H1 (cell line): ENCODE data around the gene SNED1. TPM values are rescaled to one million over a fixed set of nuclear protein-coding genes. Genes with fewer than 3 reads are reported as not detected.
A peak's percentile ranks its signal among the peaks of the same experiment; 100 is the strongest.

Experiments used
- CTCF ChIA-PET: fragments of 300-600 bp; sonication (Branson Sonifier 250); formaldehyde crosslinking; loops from one replicate; lab custom pipeline; 2021; ENCODE audit not compliant: partially characterized antibody; lab: Charles Lee
- POLR2A ChIA-PET: fragments of 300-600 bp; sonication (Branson Sonifier 250); formaldehyde crosslinking; loops from one replicate; lab custom pipeline; 2021; ENCODE audit warnings: inconsistent platforms; ENCODE audit not compliant: partially characterized antibody; lab: Charles Lee
- DNase-seq, 2 experiments: peaks; one replicate each; pipeline versions ENCODE4 v3.0.0 to v3.0.0-alpha.2; 2010 to 2022; ENCODE audit warnings: low spot score in 2 of 2, low read depth in 1 of 2, mixed read lengths in 1 of 2
- FAIRE-seq: peaks from 2 replicates; lab custom pipeline; 2011; peaks lifted over from hg19 to GRCh38; lab: Jason Lieb, UNC
- H2AFZ ChIP-seq: 2 replicates; pipeline ENCODE4 v1.8.1; 2012; ENCODE audit warnings: low read length, inconsistent platforms
- H2AK5ac ChIP-seq: 2 replicates; pipeline ENCODE4 v1.6.1; 2013; ENCODE audit warnings: low read depth, low read length
- H2BK120ac ChIP-seq: replicated peaks from 2 replicates; pipeline ENCODE3; 2013; ENCODE audit warnings: low read depth, low read length, inconsistent platforms
- H2BK12ac ChIP-seq: 2 replicates; pipeline ENCODE4 v1.6.1; 2013; ENCODE audit warnings: low read depth, low read length
- H2BK15ac ChIP-seq: 2 replicates; pipeline ENCODE4 v1.6.1; 2013; ENCODE audit warnings: low read length
- H2BK20ac ChIP-seq: 2 replicates; pipeline ENCODE4 v1.6.1; 2013; ENCODE audit warnings: low read length
- H2BK5ac ChIP-seq: 2 replicates; pipeline ENCODE4 v1.6.1; 2013; ENCODE audit warnings: low read depth, low read length
- H3K14ac ChIP-seq: 2 replicates; pipeline ENCODE4 v1.6.1; 2013; ENCODE audit warnings: inconsistent platforms; ENCODE audit not compliant: insufficient read length
- H3K18ac ChIP-seq: 2 replicates; pipeline ENCODE4 v1.6.1; 2013; ENCODE audit warnings: low read length; ENCODE audit errors: extremely low read depth
- H3K23ac ChIP-seq: 2 replicates; pipeline ENCODE4 v1.6.1; 2013; ENCODE audit warnings: inconsistent platforms; ENCODE audit not compliant: insufficient read length
- H3K23me2 ChIP-seq: 2 replicates; pipeline ENCODE4 v1.6.1; 2013; ENCODE audit warnings: low read depth, low read length
- H3K27ac ChIP-seq: 2 replicates; pipeline ENCODE4 v1.6.1; 2011; ENCODE audit warnings: low read depth, low read length, inconsistent platforms
- H3K27me3 ChIP-seq, 4 experiments: replicated peaks in 1 of 4; 1 replicate in 1 of 4; 2 replicates in 3 of 4; pipeline versions ENCODE4 v1.6.1 to v1.8.1; 2011 to 2013; ENCODE audit warnings: low read length in 3 of 4, mild to moderate bottlenecking in 3 of 4, inconsistent platforms in 2 of 4, mixed read lengths in 2 of 4, moderate library complexity in 1 of 4; ENCODE audit not compliant: control insufficient read depth in 3 of 4, insufficient read depth in 3 of 4; ENCODE audit errors: extremely low read depth in 1 of 4
- H3K36me3 ChIP-seq, 4 experiments: 2 replicates each; pipeline versions ENCODE4 v1.6.1 to v1.8.1; 2011 to 2013; ENCODE audit warnings: mild to moderate bottlenecking in 4 of 4, low read length in 3 of 4, moderate library complexity in 2 of 4, control low read depth in 1 of 4, inconsistent platforms in 1 of 4; ENCODE audit not compliant: insufficient read depth in 4 of 4, control insufficient read depth in 2 of 4
- H3K4ac ChIP-seq: replicated peaks from 2 replicates; pipeline ENCODE3; 2013; ENCODE audit warnings: low read length, low read depth, mixed read lengths, inconsistent platforms; ENCODE audit not compliant: insufficient read length
- H3K4me1 ChIP-seq, 4 experiments: replicated peaks in 1 of 4; 1 replicate in 1 of 4; 2 replicates in 3 of 4; pipeline versions ENCODE4 v1.6.1 to v1.8.1; 2011 to 2013; ENCODE audit warnings: low read length in 3 of 4, inconsistent platforms in 2 of 4, mixed read lengths in 1 of 4; ENCODE audit not compliant: insufficient read depth in 4 of 4, control insufficient read depth in 3 of 4
- H3K4me2 ChIP-seq, 2 experiments: 2 replicates each; pipeline versions ENCODE4 v1.6.1 to v1.8.1; 2011 to 2013; ENCODE audit warnings: low read depth in 2 of 2, low read length in 2 of 2, control low read depth in 1 of 2, inconsistent platforms in 1 of 2, mild to moderate bottlenecking in 1 of 2; ENCODE audit not compliant: insufficient read depth in 1 of 2
- H3K4me3 ChIP-seq, 4 experiments: fragments of 200-600, 300-600 bp in 1 of 4; sonication (generic), shearing (Covaris generic), sonication (Bioruptor Twin) in 1 of 4; 2 replicates each; pipeline versions ENCODE4 v1.5.1 to v1.8.1; 2011 to 2016; ENCODE audit warnings: low read length in 4 of 4, low read depth in 3 of 4, control low read depth in 2 of 4, inconsistent platforms in 2 of 4, mild to moderate bottlenecking in 2 of 4, mixed read lengths in 1 of 4, moderate library complexity in 1 of 4; ENCODE audit not compliant: insufficient read depth in 2 of 4; ENCODE audit errors: extremely low read depth in 1 of 4
- H3K56ac ChIP-seq: replicated peaks from 2 replicates; pipeline ENCODE3; 2013; ENCODE audit warnings: low read depth, mild to moderate bottlenecking, mixed read lengths, low read length, inconsistent platforms; ENCODE audit not compliant: insufficient read length
- H3K79me1 ChIP-seq: 2 replicates; pipeline ENCODE4 v1.6.1; 2013; ENCODE audit warnings: low read depth, low read length, control low read depth
- H3K79me2 ChIP-seq, 2 experiments: 2 replicates each; pipeline versions ENCODE4 v1.6.1 to v1.8.1; 2012 to 2013; ENCODE audit warnings: low read length in 2 of 2, mild to moderate bottlenecking in 2 of 2, inconsistent platforms in 1 of 2; ENCODE audit not compliant: insufficient read depth in 2 of 2, control insufficient read depth in 1 of 2
- H3K9ac ChIP-seq, 4 experiments: replicated peaks in 1 of 4; 1 replicate in 1 of 4; 2 replicates in 3 of 4; pipeline versions ENCODE4 v1.6.1 to v1.8.1; 2011 to 2013; ENCODE audit warnings: low read depth in 3 of 4, low read length in 3 of 4, control low read depth in 2 of 4, mild to moderate bottlenecking in 2 of 4, moderate library complexity in 2 of 4, inconsistent platforms in 1 of 4; ENCODE audit errors: extremely low read depth in 1 of 4
- H3K9me3 ChIP-seq, 2 experiments: 2 replicates each; pipeline versions ENCODE4 v1.6.1 to v1.8.1; 2012 to 2013; ENCODE audit warnings: mild to moderate bottlenecking in 2 of 2, moderate library complexity in 2 of 2, control low read depth in 1 of 2, inconsistent platforms in 1 of 2, low read depth in 1 of 2, low read length in 1 of 2, mixed read lengths in 1 of 2; ENCODE audit not compliant: insufficient read depth in 2 of 2
- H4K20me1 ChIP-seq, 2 experiments: replicated peaks in 1 of 2; 2 replicates each; pipeline versions ENCODE3 to v1.8.1; 2011 to 2013; ENCODE audit warnings: inconsistent platforms in 2 of 2, low read length in 2 of 2, mild to moderate bottlenecking in 1 of 2; ENCODE audit not compliant: insufficient read depth in 2 of 2, control insufficient read depth in 1 of 2
- H4K5ac ChIP-seq: 2 replicates; pipeline ENCODE4 v1.6.1; 2013; ENCODE audit warnings: low read length, low read depth, mixed read lengths, inconsistent platforms; ENCODE audit not compliant: insufficient read length
- H4K8ac ChIP-seq: 2 replicates; pipeline ENCODE4 v1.8.0; 2013; ENCODE audit warnings: mild to moderate bottlenecking, moderate library complexity, low read length, inconsistent platforms; ENCODE audit not compliant: insufficient read depth; ENCODE audit errors: extremely low read depth
- H4K91ac ChIP-seq: replicated peaks from 2 replicates; pipeline ENCODE3; 2013; ENCODE audit warnings: low read length, mixed read lengths, inconsistent platforms; ENCODE audit not compliant: insufficient read length
- ASH2L ChIP-seq: fragments of 200-600, 300-600 bp; sonication (generic); IDR thresholded peaks from one replicate; pipeline ENCODE4 v1.7.1; 2017; ENCODE audit warnings: low read length
- CBX5 ChIP-seq: fragments of 300-800, 300-1000 bp; sonication (generic); IDR thresholded peaks from 2 replicates; pipeline ENCODE4 v1.7.1; 2016; ENCODE audit warnings: antibody characterized with exemption, low read length, low read depth
- CBX8 ChIP-seq: fragments of 300-800, 300-1000 bp; sonication (generic); IDR thresholded peaks from 2 replicates; pipeline ENCODE4 v1.7.1; 2016; ENCODE audit warnings: low read depth, low read length, borderline replicate concordance
- CEBPB ChIP-seq: IDR thresholded peaks from 2 replicates; pipeline ENCODE4 v1.6.1; 2012; ENCODE audit warnings: low read depth, low read length
- CHD1 ChIP-seq: IDR thresholded peaks from 2 replicates; pipeline ENCODE4 v1.6.1; 2012; ENCODE audit warnings: low read depth, low read length, improper control_type of control experiment
- EP300 ChIP-seq, 2 experiments: IDR thresholded peaks; 1 replicate in 1 of 2; 2 replicates in 1 of 2; pipeline ENCODE4 v1.6.1; 2011 to 2012; ENCODE audit warnings: low read depth in 2 of 2, low read length in 2 of 2, mild to moderate bottlenecking in 2 of 2, borderline replicate concordance in 1 of 2, inconsistent platforms in 1 of 2, moderate library complexity in 1 of 2
- KDM4A ChIP-seq: IDR thresholded peaks from one replicate; pipeline ENCODE4 v1.7.1; 2012; ENCODE audit warnings: low read depth, mild to moderate bottlenecking, moderate library complexity, low read length, inconsistent platforms; ENCODE audit not compliant: severe bottlenecking
- NANOG ChIP-seq: IDR thresholded peaks from 2 replicates; pipeline ENCODE4 v1.6.1; 2011; ENCODE audit warnings: low read length, low read depth, mild to moderate bottlenecking, inconsistent platforms; ENCODE audit not compliant: insufficient read depth, poor library complexity, severe bottlenecking
- NRF1 ChIP-seq: IDR thresholded peaks from 2 replicates; pipeline ENCODE4 v1.6.1; 2011; ENCODE audit warnings: mild to moderate bottlenecking, low read depth, low read length, improper control_type of control experiment
- PHF8 ChIP-seq: fragments of 200-600 bp; sonication (generic); conservative IDR thresholded peaks from 2 replicates; pipeline ENCODE4 v1.7.1; 2012; ENCODE audit warnings: low read depth, mild to moderate bottlenecking, inconsistent platforms, low read length, moderate library complexity
- POLR2A ChIP-seq, 2 experiments: IDR thresholded peaks; 1 replicate in 1 of 2; 2 replicates in 1 of 2; pipeline ENCODE4 v1.6.1; 2011; ENCODE audit warnings: low read depth in 2 of 2, low read length in 2 of 2, mild to moderate bottlenecking in 2 of 2; ENCODE audit errors: control extremely low read depth in 1 of 2
- SP1 ChIP-seq: IDR thresholded peaks from 2 replicates; pipeline ENCODE4 v1.6.1; 2011; ENCODE audit warnings: low read depth, low read length
- SP2 ChIP-seq: IDR thresholded peaks from 2 replicates; pipeline ENCODE4 v1.6.1; 2012; ENCODE audit warnings: mild to moderate bottlenecking, low read length, inconsistent platforms
- WGBS, 2 experiments: shearing (Covaris generic) in 1 of 2; methylation state at CpG; one replicate each; pipeline versions ENCODE4 v1.1.6 to v1.1.7; 2013 to 2015; ENCODE audit warnings: low lambda C conversion rate in 2 of 2, mixed read lengths in 2 of 2, inconsistent platforms in 1 of 2, low coverage in 1 of 2, missing lambda C conversion rate in 1 of 2; ENCODE audit not compliant: insufficient replicate concordance in 2 of 2, insufficient coverage in 1 of 2, insufficient read length in 1 of 2; ENCODE audit errors: extremely low coverage in 1 of 2, missing lambda C conversion rate in 1 of 2; 5-methylcytosine and 5-hydroxymethylcytosine counted together
- polyA plus RNA-seq, 7 experiments: library from polyadenylated mRNA; depleted of rRNA in 3 of 7; stranded (reverse) in 5 of 7; unstranded in 2 of 7; fragments of >200 nt in 5 of 7; fragments of 200-250 nt in 2 of 7; gene quantifications; 1 replicate in 5 of 7; 2 replicates in 1 of 7; 4 replicates in 1 of 7; pipeline versions ENCODE4 v1.2.1 to v1.2.3, GENCODE V29; 2011 to 2013; ENCODE audit warnings: missing spikeins in 2 of 7, mixed read lengths in 2 of 7
- total RNA-seq: library from RNA; stranded (reverse); fragmentation: NEBNext Ultra II Directional; extraction: Animal tissue kit (Norgen Biotek cat#: 25700); gene quantifications from 2 replicates; pipeline ENCODE4 v1.2.1, GENCODE V29; 2021
- TF ChIP-seq, protein P1 (sequence below): IDR thresholded peaks from 2 replicates; pipeline ENCODE4 v1.6.1; 2011; ENCODE audit warnings: low read length, improper control_type of control experiment

Gene SNED1
- total and polyA plus RNA-seq, 2 of the 8 experiments (the other 6 are each of a cell fraction or from before 2014, with no cell fraction given) = 1.9 TPM

DNA sequence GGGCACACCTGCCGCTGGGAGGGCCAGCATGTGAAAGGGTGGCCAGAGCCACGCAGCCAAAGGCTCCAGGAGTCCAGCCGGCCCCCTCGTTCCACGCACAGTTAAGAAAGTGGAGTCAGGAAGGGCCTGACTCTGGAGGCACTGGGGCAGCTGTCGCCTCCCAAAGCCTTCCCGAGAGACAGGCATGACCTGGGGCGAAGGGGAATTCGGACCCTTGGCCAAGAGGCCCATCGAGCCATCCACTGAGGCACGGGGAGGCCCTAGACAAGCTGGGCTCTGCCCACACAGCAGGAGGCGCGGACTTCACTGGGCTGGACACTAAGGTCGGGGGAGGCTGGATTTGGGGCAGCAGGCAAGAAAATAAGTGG, 38.5 kb upstream of the SNED1 start:
- Histone ChIP-seq H3K79me2 (no peaks in the 10 kb centered on the region), H2BK12ac (no peak overlapping the region), H2AFZ (no peak overlapping the region), H3K56ac (no peak overlapping the region), H3K9me3 (no peaks in the 10 kb centered on the region), H3K27ac (no peak overlapping the region), H4K91ac (no peak overlapping the region), H3K27me3 (no peaks in the 10 kb centered on the region), H4K8ac (no peak overlapping the region), H3K4ac (no peak overlapping the region), H3K18ac (no peak overlapping the region), H3K14ac (no peak overlapping the region), H3K4me2 (no peak overlapping the region), H2BK5ac (no peak overlapping the region), H3K36me3 (no peaks in the 10 kb centered on the region), H3K23me2 (peaks cover 8% of the 10 kb centered on the region; the same call in 1 of the 2 replicates), H2BK120ac (no peak overlapping the region), H4K20me1 (peaks cover 0 to 10% of the 10 kb centered on the region in 2 experiments), H3K4me1 (peaks cover 0 to 15% (median 8%) of the 10 kb centered on the region in 4 experiments; a peak in 5 of 7 replicates), H3K79me1 (no peaks in the 10 kb centered on the region), H3K9ac (no peak overlapping the region), H2AK5ac (no peak overlapping the region), H3K23ac (no peak overlapping the region), H3K4me3 (no peak overlapping the region), H2BK15ac (no peak overlapping the region), H2BK20ac (no peak overlapping the region), H4K5ac (no peak overlapping the region)
- no peak for FAIRE-seq
- WGBS, 2 experiments = 84% methylated on average over 14 of the region's 14 CpGs; no CpG with 5 or more reads in 1 of the 2 experiments
- ChIA-PET CTCF (interaction anchor here (0.8 to 1.3 kb wide), 3 partner anchors 22 to 29 kb away, joined by 3 to 5 read pairs (median 4); no protein-coding TSS in a partner anchor), POLR2A (no interaction called here)
- DNase-seq = peak in 1 of 2 experiments; percentile 44
- TF ChIP-seq NANOG (no peak), SP1 (no peak), CBX5 (no peak), CEBPB (no peak), EP300 (IDR thresholded peaks at IDR 0.05; ENCODE audit: borderline replicate concordance in 1 of 2, low read depth in 2 of 2, low read length in 2 of 2) (no peak), CHD1 (no peak), POLR2A (IDR thresholded peaks at IDR 0.05; ENCODE audit: control extremely low read depth in 1 of 2, low read depth in 2 of 2, low read length in 2 of 2) (no peak), SP2 (no peak), NRF1 (no peak), CBX8 (no peak), PHF8 (no peak), ASH2L (no peak), KDM4A (no peak)
- TF ChIP-seq, protein P1, sequence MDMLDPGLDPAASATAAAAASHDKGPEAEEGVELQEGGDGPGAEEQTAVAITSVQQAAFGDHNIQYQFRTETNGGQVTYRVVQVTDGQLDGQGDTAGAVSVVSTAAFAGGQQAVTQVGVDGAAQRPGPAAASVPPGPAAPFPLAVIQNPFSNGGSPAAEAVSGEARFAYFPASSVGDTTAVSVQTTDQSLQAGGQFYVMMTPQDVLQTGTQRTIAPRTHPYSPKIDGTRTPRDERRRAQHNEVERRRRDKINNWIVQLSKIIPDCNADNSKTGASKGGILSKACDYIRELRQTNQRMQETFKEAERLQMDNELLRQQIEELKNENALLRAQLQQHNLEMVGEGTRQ = no peak
